Endothelial cell of umbilical vein (primary cell): ENCODE data around the gene ST6GALNAC3.

ENCODE experiments used
- CTCF ChIP-seq, 2 donors: IDR thresholded peaks; 1 replicate in 1 of 2; 2 replicates in 1 of 2; pipeline ENCODE4 v1.5.1; 2011; ENCODE audit warnings: low read length in 2 of 2, mild to moderate bottlenecking in 2 of 2, moderate library complexity in 2 of 2, control low read depth in 1 of 2, inconsistent platforms in 1 of 2, low read depth in 1 of 2; ENCODE audit not compliant: insufficient read depth in 1 of 2; ENCODE audit errors: extremely low read depth in 1 of 2
- EZH2 ChIP-seq: IDR thresholded peaks from 2 replicates; pipeline ENCODE4 v1.6.1; 2012; ENCODE audit warnings: borderline replicate concordance, low read depth, mild to moderate bottlenecking, moderate library complexity, low read length, inconsistent platforms; ENCODE audit not compliant: severe bottlenecking
- FOS ChIP-seq: IDR thresholded peaks from 2 replicates; pipeline ENCODE4 v1.6.1; 2011; ENCODE audit warnings: mild to moderate bottlenecking, low read length, moderate library complexity, borderline replicate concordance; ENCODE audit not compliant: insufficient read depth
- GATA2 ChIP-seq: IDR thresholded peaks from 2 replicates; pipeline ENCODE4 v1.7.0; 2011; ENCODE audit warnings: low read depth, mild to moderate bottlenecking, moderate library complexity, mixed read lengths, low read length; ENCODE audit not compliant: insufficient read length, insufficient read depth
- JUN ChIP-seq: IDR thresholded peaks from 2 replicates; pipeline ENCODE4 v1.6.1; 2011; ENCODE audit warnings: borderline replicate concordance, low read depth; ENCODE audit not compliant: insufficient read length, insufficient read depth
- MYC ChIP-seq: IDR thresholded peaks from one replicate; pipeline ENCODE4 v1.6.1; 2011; ENCODE audit warnings: mild to moderate bottlenecking, low read depth, low read length
- POLR2A ChIP-seq: IDR thresholded peaks from 2 replicates; pipeline ENCODE4 v1.6.1; 2012; ENCODE audit warnings: low read depth, mild to moderate bottlenecking, control low read depth, low read length
- POLR2AphosphoS5 ChIP-seq: IDR thresholded peaks from 2 replicates; pipeline ENCODE4 v1.6.1; 2012; ENCODE audit warnings: low read depth, mild to moderate bottlenecking, control low read depth, low read length, moderate library complexity; ENCODE audit not compliant: insufficient read depth
- TF ChIP-seq, protein P1 (sequence below): IDR thresholded peaks from 2 replicates; pipeline ENCODE4 v1.6.1; 2011; ENCODE audit not compliant: insufficient read depth, insufficient read length

GRCh38 chr1:76090283-76091203, 16.0 kb downstream of the ST6GALNAC3 start:
- no peak for TF ChIP-seq POLR2A
- TF ChIP-seq CTCF (IDR thresholded peaks at IDR 0.05; ENCODE audit: extremely low read depth in 1 of 2, insufficient read depth in 1 of 2, low read depth in 1 of 2, low read length in 2 of 2), result no peak
- TF ChIP-seq, protein P1, sequence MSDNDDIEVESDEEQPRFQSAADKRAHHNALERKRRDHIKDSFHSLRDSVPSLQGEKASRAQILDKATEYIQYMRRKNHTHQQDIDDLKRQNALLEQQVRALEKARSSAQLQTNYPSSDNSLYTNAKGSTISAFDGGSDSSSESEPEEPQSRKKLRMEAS, result no peak
- no peak for TF ChIP-seq EZH2
- TF ChIP-seq POLR2AphosphoS5, result no peak
- TF ChIP-seq GATA2, result no peak
- TF ChIP-seq MYC, result no peak
- no peak for TF ChIP-seq FOS
- TF ChIP-seq JUN, result no peak
